HG03571 (cell line): ENCODE data around the gene HNRNPM.
"Not testable (repeated sequence)": the region's sequence is repeated elsewhere in the genome, so short reads cannot be mapped to it uniquely, and the experiment has no call there.

Source experiments
- ATAC-seq: cut with Tn5 transposase; IDR thresholded peaks from one replicate; pipeline ENCODE4 v1.9.1; 2021; ENCODE audit not compliant: unreplicated experiment

HNRNPM gene

DNA sequence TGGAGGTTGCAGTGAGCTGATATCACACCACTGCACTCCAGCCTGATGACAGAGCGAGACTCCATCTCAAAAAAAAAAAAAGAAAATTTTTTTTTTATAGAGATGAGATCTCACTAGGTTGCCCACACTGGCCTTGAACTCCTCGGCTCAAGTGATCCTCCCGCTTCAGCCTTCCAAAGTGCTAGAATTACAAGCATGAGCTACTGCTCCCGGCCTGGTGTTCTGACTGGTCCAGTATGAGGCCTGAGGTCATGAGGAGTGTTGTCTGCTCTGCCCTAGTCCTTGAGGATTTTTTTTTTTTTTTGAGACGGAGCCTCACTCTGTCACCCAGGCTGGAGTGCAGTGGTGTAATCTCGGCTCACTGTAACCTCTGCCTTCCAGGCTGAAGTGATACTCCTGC lies 19.4 kb upstream of the HNRNPM start:
- ATAC-seq: not testable (repeated sequence)

DNA sequence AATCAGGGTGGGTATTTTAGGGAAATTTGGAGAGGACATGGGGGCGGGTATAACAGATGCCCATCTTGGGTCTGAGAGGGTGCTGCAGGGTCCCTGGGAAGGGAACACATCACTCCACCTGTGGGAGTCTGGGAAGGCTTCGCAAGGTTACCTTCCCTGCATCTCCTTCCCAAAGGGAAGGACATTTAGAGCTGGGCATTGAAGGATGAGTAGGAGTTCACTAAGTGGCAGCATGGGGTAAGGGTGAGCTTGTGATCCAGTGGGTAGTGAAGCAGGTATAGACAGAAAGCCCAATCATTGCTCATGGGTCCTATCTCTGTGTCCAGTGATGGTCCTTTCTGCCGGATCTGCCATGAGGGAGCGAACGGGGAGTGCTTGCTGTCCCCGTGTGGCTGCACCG lies 18.5 kb upstream of the HNRNPM start:
- no peak for ATAC-seq

DNA sequence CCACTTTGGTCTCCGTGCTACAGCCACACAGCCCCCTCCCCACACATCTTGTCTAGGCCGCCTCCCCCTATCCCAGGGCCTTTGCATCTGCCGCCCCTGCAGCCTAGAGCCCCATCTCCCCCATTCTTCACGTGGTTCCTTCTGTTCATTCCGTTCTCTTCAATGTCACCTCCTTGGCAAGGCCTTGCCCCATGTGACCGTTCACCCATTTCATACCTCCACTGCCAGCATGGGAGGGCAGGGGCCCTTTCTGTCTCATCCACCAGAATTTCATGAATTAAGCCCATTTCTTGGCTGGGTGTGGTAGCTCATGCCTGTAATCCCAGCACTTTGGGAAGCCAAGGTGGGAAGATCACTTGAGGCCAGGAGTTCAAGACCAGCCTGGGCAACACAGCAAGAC lies 15.7 kb upstream of the HNRNPM start:
- no peak for ATAC-seq

DNA sequence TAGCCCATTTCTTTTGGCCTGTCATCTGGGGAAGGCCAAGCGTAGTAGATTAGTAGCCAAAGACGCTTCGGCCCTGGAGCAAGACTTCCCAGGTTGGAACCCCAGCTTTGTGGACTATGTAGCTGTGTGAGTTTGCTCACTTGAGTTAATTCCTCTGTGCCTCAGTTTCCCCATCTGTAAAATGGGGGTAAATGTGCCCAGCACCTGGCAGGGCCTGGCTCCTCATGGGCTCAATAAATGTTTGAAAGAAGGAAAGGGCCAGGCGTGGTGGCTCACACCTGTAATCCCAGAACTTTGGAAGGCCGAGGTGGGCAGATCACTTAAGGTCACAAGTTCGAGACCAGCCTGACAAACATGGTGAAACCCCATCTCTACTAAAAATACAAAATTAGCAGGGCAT lies 14.9 kb upstream of the HNRNPM start:
- ATAC-seq: no peak

DNA sequence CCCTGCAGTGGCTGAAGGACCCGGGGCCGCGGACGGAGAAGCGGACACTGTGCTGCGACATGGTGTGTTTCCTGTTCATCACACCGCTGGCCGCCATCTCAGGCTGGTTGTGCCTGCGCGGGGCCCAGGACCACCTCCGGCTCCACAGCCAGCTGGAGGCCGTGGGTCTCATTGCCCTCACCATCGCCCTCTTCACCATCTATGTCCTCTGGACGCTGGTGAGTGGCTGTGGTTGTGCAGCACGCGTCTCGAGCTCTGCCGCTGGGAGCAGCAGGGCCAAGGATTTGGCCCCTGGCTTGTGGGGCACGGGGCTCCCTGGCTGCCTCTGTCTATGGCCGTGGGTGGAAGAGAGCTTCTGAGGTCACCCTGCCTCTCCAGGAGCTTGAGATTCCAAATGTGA lies 14.1 kb upstream of the HNRNPM start:
- no peak for ATAC-seq

DNA sequence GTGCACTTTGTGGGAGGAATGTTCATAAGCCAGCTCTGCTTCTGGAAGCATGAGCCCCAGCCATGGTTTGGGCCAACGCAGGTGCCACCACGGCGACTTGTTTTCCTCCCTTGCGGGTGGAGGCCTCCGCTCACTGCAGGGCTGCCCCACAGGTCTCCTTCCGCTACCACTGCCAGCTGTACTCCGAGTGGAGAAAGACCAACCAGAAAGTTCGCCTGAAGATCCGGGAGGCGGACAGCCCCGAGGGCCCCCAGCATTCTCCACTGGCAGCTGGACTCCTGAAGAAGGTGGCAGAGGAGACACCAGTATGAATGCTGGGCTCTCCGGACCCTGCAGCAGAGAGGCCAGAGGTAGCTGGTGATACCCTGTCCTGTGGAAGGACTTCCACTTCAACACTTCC lies 6.5 kb upstream of the HNRNPM start:
- ATAC-seq: no peak

DNA sequence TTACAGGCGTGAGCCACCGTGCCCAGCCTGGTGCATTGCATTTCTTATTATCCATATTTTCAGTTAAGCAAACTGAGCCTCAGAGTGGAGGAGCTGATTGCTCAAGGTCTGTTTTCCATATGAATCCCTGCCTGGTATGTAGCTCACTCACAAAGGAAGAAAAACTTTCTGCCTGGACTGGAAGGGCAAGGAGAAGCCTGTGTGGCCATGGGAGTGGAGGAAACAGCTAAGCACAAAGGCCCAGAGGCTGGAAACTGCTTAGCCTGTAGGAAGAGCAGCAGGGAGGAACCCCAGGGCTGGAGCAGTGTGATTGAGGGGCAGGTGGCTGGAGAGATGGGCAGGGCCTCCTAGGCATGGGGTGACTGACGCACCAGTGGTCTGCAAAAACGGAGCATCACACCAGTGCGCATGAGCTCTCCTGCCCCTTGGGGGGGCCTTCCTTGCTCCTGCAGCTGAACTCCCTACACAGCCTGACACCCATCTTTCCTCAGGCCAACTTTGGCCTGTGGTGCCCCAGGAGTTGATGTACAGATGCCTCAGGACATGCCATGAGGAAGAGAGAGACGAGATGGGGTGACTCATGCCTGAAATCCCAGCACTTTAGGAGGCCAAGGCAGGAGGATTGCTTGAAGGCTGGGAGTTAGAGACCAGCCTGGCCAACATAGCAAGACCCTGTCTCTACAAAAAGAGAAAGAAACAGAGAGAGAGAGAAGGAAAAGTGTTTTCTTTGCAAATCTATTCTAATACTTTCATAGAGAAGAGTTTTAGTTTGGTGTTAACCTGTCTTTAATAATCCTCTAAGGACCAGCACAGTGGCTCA lies 2.8 kb upstream of the HNRNPM start:
- no peak for ATAC-seq

DNA sequence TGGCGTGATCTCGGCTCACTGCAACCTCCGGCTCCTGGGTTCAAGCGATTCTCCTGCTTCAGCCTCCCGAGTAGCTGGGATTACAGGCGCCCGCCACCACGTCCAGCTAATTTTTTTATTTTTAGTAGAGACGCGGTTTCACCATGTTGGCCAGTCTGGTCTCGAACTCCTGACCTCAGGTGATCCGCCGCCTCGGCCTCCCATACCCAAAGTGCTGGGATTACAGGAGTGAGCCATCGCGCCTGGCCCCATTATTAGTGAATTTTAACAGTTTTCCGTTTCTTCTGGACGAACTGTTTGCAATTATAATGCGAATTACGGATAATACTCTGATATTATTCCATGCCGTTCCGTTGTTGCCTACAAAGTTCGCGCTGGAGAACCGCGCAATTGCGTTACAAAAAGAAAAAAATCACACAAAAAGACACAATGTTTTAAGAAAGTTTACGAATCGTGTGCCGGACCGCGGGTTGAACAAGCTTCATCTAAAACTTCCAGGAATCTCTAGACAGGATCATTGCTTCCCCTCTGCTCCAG lies 567 bp upstream of the HNRNPM start:
- not testable (repeated sequence) for ATAC-seq

DNA sequence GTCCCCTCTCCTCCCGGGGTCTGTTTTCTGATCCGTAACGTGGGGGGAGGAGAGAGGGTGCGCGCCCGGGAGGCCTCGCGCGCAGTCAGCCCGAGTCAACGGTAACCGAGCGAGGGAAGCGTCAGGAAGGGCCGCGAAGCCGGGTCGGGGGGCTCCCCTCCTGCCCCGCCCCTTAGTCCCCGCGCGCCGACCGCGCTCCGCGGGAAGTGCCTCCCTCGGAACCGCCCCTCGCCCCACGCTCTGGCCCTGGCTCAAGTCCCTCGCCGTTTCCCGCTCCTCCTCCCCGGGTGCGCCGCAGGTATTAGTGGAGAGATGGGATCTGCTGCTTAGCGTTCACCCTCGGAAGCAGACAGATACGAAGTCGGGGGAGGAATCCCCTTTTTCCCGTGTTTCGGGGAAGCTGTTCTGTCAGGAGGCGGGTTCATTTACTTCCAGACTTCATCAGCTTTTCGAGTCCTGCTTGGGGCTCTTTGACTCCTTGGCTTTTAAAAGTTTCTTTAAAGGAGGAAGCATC lies 770 bp downstream of the HNRNPM start:
- ATAC-seq: peak; percentile 8

DNA sequence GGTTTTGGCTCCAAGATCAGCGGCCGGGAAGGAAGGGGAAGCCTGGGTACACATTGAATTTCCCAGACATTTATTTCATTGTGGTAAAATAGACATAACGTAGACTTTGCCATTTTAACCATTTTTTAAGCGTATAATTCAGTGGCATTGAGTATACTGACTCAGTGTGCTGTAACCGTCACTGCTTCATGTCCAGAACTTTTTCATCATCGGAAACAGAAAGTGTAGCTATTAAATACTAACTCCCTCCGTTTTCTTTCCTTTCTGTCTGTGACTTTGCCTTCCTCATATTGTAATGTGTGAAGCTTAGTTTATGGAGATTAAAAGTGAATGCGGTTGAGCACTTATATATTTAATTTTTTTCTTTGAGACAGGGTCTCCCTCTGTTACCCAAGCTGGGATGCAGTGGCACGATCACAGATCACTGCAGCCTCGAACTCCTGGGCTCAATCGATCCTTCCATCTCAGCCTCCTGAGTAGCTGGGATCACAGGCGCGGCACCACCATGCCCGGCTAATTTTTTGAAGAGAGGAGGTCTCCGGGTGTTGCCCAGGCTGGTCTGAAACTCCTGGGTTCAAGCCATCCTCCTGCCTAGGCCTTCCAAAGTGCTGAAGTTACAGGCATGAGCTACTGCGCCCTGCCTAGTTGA lies 1.4 kb downstream of the HNRNPM start:
- no peak for ATAC-seq

DNA sequence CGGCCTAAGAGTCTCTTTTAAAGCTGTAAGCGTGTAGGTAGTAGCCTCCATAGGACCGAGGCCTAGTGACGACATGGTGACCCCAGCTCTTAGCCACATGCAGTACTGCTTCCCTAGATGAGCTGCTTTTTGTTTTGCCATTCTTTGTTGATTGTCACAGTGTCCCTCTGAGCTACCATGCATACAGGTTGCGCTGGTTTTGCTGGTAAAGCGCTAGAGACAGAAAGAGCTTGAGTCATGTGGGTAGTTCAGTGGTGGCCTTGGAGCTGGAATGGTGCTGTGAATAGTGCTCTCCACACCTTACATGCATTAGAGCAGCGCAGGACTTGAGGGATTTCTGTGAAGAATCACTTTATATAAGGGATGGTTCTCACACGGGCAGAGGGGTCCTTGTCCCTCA lies 5.1 kb downstream of the HNRNPM start:
- ATAC-seq: no peak

DNA sequence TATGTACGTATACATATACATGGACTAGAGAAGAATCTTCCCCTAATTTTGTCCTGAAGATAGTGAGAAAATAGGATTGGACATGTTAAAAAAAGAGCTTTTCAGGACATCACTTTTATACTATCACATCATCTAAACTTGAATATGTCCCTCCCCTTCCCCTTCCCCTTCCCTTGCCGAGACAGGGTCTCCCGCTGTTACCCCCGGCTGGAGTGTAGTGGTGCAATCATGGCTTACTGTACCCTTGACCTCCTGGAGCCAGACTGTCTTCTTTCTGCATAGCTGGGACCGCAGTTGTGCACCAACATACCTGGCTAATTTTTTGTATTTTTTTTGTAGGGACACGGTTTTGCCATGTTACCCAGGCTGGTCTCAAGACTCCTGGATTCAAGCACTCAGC lies 6.6 kb downstream of the HNRNPM start:
- ATAC-seq: no peak

DNA sequence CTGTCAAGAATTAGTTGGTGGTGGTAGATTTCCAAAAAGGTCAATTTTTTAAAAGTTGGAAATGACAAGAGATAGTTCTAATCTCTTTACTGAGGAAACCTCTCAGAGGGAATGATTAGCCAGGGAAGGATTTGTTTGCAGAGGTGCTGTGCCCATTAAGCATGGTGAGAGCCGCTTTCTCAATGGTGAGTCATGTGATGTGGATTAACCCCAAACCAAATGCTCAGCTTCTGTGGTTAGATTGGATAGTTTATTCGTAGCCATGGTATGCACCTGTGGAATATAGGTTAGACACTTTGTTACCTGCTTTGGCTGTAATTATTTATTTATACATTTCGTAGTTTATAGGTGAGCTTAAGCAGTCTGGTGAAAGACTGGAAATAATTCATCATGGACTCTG lies 7.1 kb downstream of the HNRNPM start:
- no peak for ATAC-seq

DNA sequence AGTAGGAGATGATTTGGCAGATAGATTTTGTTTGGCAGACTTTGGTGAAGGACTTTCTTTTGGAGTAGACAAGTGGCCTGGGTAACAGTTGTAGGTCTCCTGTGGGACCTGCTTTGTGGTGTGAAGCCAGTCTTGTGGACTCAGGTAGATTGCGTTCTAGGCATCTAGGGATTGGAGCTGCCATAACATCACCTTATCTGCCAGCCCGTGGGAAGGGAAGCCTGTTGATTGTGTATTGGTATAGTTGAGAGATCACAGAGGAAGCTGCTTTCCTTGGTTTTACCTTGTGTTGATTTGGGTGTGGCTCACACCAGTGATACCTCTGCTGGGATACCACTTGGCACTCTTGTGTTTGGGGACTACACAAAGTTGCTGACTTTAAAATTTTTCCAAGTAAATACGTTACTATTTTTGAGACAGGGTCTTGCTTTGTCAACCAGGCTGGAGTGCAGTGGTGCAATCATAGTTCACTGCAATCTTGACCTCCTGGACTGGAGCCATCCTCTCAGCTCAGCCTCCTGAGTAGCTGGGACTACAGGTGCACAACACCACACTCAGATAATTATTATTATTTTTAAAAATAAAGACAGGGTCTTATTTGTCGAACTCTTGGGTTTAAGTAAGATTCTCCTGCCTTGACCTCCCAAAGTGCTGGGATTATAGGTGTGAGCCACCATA lies 7.8 kb downstream of the HNRNPM start:
- ATAC-seq: no peak

DNA sequence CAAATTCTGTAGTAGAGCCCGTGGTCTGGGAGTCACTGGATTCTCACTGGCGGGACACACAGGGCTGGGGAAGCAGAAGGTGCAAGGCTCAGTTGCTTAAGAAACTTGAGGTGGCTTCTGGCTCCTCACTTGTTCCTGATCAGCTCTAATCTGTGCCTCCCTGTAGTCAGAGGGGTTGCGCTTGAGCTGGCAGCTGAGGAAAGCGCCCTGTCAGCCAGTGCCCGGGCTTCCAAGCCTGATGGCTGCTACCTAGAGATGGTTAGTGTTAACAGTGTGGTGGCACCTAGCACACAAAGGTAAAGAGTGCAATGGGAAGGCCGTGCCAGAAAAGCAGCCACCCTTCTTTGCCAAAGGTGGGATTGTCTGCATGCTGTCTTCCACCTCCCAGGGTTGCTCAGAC lies 8.8 kb downstream of the HNRNPM start:
- ATAC-seq: no peak

DNA sequence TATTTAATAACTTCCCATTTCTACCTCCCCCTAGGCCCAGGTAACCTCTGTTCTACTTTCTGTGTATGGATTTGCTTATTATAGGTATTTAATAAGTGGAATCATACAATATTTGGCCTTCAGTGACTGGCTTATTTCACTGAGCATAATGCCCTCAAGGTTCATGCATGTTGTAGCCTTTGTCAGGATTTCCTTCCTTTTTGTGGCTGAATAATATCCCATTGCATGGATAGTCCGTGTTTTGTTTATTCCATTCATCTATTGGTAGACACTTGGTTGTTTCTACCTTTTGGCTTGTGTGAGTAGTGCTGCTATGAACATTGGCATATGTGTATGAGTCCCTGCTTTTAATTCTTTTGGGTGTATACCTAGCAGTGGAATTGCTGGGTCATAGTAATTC lies 9.4 kb downstream of the HNRNPM start:
- ATAC-seq: no peak

DNA sequence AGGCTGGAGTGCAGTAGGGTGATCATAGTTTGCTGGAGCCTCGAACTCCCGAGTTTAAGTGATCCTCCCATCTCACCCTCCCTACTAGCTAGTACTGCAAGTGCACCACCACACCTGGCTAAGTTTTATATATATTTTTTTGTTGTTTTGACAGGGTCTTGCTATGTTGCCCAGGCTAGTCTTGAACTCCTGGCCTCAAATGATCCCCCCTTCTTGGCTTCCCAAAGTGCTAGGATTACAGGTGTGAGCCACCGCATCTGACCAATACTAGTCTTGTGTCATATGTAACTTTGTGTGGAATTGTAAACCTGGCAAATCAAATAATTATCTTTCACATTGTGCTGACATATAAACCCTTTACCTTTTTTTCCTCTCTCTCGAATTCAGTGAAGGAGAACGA lies 10.2 kb downstream of the HNRNPM start:
- ATAC-seq: no peak

DNA sequence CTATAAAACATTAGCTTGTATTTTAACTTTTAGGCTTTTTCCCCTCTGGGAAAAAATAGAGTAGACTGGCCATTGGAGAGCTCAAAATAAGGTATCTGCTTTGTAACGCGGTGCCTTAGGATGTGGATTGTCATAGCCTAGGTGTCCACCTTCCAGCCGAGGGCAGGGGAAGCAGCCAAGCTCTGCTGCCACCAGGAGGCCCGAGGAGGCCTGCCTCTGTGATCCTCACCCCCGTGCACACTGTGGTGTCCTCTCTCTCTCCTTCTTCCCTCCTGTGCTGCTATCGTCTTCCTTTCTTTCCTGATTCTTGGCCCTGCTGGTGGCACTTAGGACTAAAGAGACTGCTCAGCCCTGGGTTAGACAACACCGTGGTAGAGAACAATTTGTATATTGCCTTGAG lies 11.3 kb downstream of the HNRNPM start:
- ATAC-seq: no peak

DNA sequence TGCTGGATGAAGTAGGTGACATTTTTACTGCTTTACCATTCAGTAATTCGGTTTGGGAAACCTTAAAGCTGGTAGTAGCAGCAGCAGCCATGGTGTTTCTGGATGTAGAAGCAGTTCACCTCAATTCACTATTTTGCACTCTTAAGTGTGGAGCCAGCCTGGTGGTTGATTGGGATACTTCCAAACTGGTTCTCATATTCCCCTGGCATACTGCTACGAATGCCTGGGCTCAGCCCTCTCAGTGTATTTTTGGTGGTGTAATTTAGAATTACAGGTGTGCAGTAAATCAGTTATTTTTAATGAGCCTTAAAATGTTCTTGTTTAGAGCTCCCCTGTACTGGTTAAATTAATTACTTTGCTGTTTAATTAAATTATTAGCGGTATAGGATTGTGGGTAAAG lies 12.4 kb downstream of the HNRNPM start:
- ATAC-seq: no peak

DNA sequence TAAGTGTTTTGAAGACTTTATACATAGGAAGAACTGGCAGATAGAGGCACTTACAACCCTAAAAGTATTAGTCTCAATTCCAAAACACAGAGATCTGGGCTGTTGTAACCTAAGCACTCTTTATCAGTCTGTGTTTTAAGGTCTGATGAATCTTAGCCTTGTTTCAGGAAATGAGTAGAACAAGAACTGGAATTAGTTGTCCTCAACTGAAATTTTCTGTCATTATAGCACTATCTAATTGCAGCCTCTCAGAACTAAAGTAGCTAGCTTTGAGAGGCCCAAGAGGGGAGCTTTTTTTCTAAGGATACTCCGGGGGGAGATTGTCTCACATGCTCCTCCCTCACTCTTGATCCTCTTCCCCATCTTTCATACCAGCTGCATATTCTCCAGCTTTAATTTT lies 13.1 kb downstream of the HNRNPM start:
- ATAC-seq: no peak

DNA sequence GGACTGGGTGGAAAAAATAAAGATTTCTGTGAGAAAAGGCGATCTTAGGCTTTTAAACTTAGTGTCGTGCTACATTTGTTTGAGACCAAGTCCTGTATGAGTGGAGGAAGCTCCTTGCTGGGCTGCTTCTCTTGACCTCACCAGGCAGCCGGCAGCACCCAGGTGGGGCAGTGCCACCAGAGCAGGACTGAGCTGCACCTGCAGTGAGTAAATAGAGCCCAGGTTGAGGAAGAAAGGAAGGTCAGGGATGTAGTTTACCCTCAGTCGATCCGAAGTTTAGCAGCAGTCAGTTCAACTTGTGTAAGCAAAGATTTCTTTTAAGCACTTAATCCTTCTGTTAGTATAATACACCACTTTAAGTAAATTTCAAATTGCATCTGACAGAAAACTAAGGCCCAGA lies 13.6 kb downstream of the HNRNPM start:
- ATAC-seq: no peak

DNA sequence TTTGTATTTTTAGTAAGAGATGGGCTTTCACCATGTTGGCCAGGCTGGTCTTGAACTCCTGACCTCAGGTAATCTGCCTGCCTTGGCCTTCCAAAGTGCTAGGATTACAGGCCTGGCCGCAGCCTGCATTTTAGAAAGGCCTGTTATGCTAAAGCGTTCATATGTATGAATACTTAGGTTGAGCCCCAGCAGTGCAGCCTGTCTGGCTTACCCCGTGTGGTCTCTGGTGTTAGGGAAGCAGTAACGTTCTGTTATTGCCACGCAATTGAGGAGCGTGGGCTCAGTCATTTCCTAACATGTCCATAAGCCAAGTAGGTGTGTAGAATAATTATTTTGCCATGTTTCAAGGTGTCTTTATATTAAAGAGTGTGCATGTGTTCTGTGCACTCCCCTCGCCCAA lies 14.3 kb downstream of the HNRNPM start:
- no peak for ATAC-seq
